ENCODE results near the gene TRIM39.

DNA sequence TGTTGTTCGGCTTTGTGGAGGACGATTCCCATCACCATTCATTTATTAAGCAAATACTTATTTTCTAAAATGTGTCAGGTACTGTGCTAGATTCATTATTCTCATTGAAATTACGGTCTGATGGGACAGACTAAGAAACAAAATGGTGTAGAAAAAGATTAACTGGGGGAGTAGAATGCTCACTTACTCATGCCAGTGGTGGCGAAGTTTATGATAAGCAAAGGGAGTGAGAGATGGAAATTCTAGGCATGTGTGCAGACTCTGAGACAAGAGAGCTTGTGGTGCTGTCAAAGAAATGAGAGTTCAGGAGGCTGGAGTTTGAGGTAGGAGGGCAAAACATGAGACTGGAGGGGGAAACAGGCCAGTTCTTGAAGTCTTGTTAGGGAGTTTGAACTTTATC lies 19.1 kb downstream of the TRIM39 start:
- no peak for TF ChIP-seq RFX5 (IDR thresholded peaks at IDR 0.05; ENCODE audit: low read depth, low read length)
- TF ChIP-seq HOXA7 (CRISPR knock-in tag; IDR thresholded peaks at IDR 0.05), result no peak
- TF ChIP-seq GABPA (IDR thresholded peaks at IDR 0.05; ENCODE audit: low read depth, low read length), result no peak
- no peak for TF ChIP-seq GABPA (CRISPR knock-in tag; IDR thresholded peaks at IDR 0.05; ENCODE audit: low read depth)
- TF ChIP-seq HINFP (CRISPR knock-in tag; IDR thresholded peaks at IDR 0.05; ENCODE audit: low read depth), result no peak
- TF ChIP-seq STAT6 (CRISPR knock-in tag; IDR thresholded peaks at IDR 0.05; ENCODE audit: borderline replicate concordance), result no peak
- TF ChIP-seq SNRNP70 (IDR thresholded peaks at IDR 0.05; ENCODE audit: low read depth, low read length), result no peak
- no peak for TF ChIP-seq ZNF224 (CRISPR knock-in tag; IDR thresholded peaks at IDR 0.05)
- no peak for TF ChIP-seq ZNF446 (CRISPR knock-in tag; IDR thresholded peaks at IDR 0.05)
- no peak for TF ChIP-seq YY1 (IDR thresholded peaks at IDR 0.05; ENCODE audit: insufficient read depth, insufficient replicate concordance, low read depth, low read length)
- no peak for TF ChIP-seq ZNF281 (CRISPR knock-in tag; IDR thresholded peaks at IDR 0.05; ENCODE audit: borderline replicate concordance)
- no peak for TF ChIP-seq ZSCAN5A (CRISPR knock-in tag; IDR thresholded peaks at IDR 0.05; ENCODE audit: borderline replicate concordance)
- no peak for TF ChIP-seq PLSCR1 (CRISPR knock-in tag; IDR thresholded peaks at IDR 0.05; ENCODE audit: borderline replicate concordance)
- TF ChIP-seq MZF1 (CRISPR knock-in tag; IDR thresholded peaks at IDR 0.05; ENCODE audit: borderline replicate concordance), result no peak
